Sigmoid colon (tissue), 4 donors: ENCODE results near the gene MOB3B.

ENCODE experiments used
- CTCF ChIP-seq, 4 experiments: fragments of 450-650 bp in 3 of 4; fragments of 200-600 bp in 1 of 4; IDR thresholded peaks; one replicate each; pipeline ENCODE4 v1.5.1; 2016 to 2019; ENCODE audit warnings: antibody characterized with exemption in 4 of 4, mild to moderate bottlenecking in 3 of 4, moderate library complexity in 2 of 4
- POLR2A ChIP-seq, 2 donors: fragments of 450-650 bp; IDR thresholded peaks; one replicate each; pipeline ENCODE4 v1.6.1; 2016; ENCODE audit warnings: antibody characterized with exemption in 2 of 2, mild to moderate bottlenecking in 2 of 2, moderate library complexity in 2 of 2
- POLR2AphosphoS5 ChIP-seq, 4 donors: sonication (generic); formaldehyde crosslinking; IDR thresholded peaks; one replicate each; pipeline ENCODE4 v1.6.1; 2017; ENCODE audit warnings: antibody characterized with exemption in 4 of 4

GRCh38 chr9:27382975-27383374 lies 146.6 kb downstream of the MOB3B start:
- TF ChIP-seq CTCF (IDR thresholded peaks at IDR 0.05) (no peak), POLR2A (IDR thresholded peaks at IDR 0.05) (no peak), POLR2AphosphoS5 (IDR thresholded peaks at IDR 0.05) (no peak)
